GM23338 (cell line): Measurements from ENCODE around the gene CPXM1. TPM values are rescaled to one million over a fixed set of nuclear protein-coding genes. Genes with fewer than 3 reads are reported as not detected.

Experiments used
- ATAC-seq: fragments of 200-7000 bp; cut with Tn5 transposase; 3 replicates; pipeline ENCODE4 v1.9.1; 2020
- DNase-seq: peaks from one replicate; pipeline ENCODE4 v3.0.0-alpha.2; 2015; ENCODE audit warnings: low spot score
- H2AFZ ChIP-seq: fragments of 200-600 bp; sonication (generic); 2 replicates; pipeline ENCODE4 v1.8.0; 2016; ENCODE audit warnings: antibody characterized with exemption, mild to moderate bottlenecking, moderate library complexity
- H3F3A ChIP-seq: fragments of 200-600 bp; sonication (generic); replicated peaks from 2 replicates; pipeline ENCODE4 v1.8.0; 2017; ENCODE audit warnings: antibody characterized with exemption, mixed run types, low read depth
- H3K27ac ChIP-seq: fragments of 200-600 bp; sonication (generic); 2 replicates; pipeline ENCODE4 v1.6.1; 2016; ENCODE audit warnings: low read depth
- H3K27me3 ChIP-seq: fragments of 200-600 bp; sonication (generic); 2 replicates; pipeline ENCODE4 v1.8.0; 2016; ENCODE audit warnings: mild to moderate bottlenecking, mixed run types, moderate library complexity; ENCODE audit not compliant: insufficient read depth
- H3K36me3 ChIP-seq: fragments of 200-600 bp; sonication (generic); 2 replicates; pipeline ENCODE4 v1.8.0; 2016; ENCODE audit warnings: mild to moderate bottlenecking; ENCODE audit not compliant: insufficient read depth
- H3K4me1 ChIP-seq: fragments of 200-600 bp; sonication (generic); 2 replicates; pipeline ENCODE4 v1.8.0; 2016; ENCODE audit warnings: mild to moderate bottlenecking, moderate library complexity; ENCODE audit not compliant: insufficient read depth
- H3K4me2 ChIP-seq: fragments of 200-600 bp; sonication (generic); 2 replicates; pipeline ENCODE4 v1.7.1; 2017; ENCODE audit warnings: mixed run types
- H3K4me3 ChIP-seq: fragments of 200-600 bp; sonication (generic); 2 replicates; pipeline ENCODE4 v1.6.1; 2016; ENCODE audit warnings: mixed run types
- H3K79me2 ChIP-seq: fragments of 200-600 bp; sonication (generic); replicated peaks from 2 replicates; pipeline ENCODE4 v1.8.0; 2017; ENCODE audit warnings: mild to moderate bottlenecking; ENCODE audit not compliant: insufficient read depth
- H3K9me2 ChIP-seq: fragments of 200-600 bp; sonication (generic); 2 replicates; pipeline ENCODE4 v1.8.0; 2017; ENCODE audit not compliant: insufficient read depth
- H4K20me1 ChIP-seq: fragments of 200-600 bp; sonication (generic); replicated peaks from 2 replicates; pipeline ENCODE4 v1.8.0; 2017; ENCODE audit warnings: mild to moderate bottlenecking; ENCODE audit not compliant: insufficient read depth
- H3K27ac Mint-ChIP-seq: 2 replicates; pipeline ENCODE4 v1.8.0; 2020; ENCODE audit warnings: inconsistent platforms, mild to moderate bottlenecking, moderate library complexity, mixed read lengths
- H3K27me3 Mint-ChIP-seq: 3 replicates; pipeline ENCODE4 v1.8.0; 2022; ENCODE audit warnings: low read depth, mild to moderate bottlenecking, moderate library complexity, mixed read lengths, inconsistent platforms; ENCODE audit not compliant: insufficient read depth, poor library complexity
- H3K36me3 Mint-ChIP-seq: 3 replicates; pipeline ENCODE4 v1.8.0; 2021; ENCODE audit warnings: low read depth, mild to moderate bottlenecking, inconsistent platforms, moderate library complexity, mixed read lengths
- H3K4me1 Mint-ChIP-seq: 3 replicates; pipeline ENCODE4 v1.8.0; 2020; ENCODE audit warnings: mild to moderate bottlenecking, inconsistent platforms, mixed read lengths
- H3K4me3 Mint-ChIP-seq: 3 replicates; pipeline ENCODE4 v1.8.0; 2021; ENCODE audit warnings: moderate library complexity, mild to moderate bottlenecking, inconsistent platforms, mixed read lengths
- H3K9me3 Mint-ChIP-seq: 3 replicates; pipeline ENCODE4 v1.8.0; 2020; ENCODE audit warnings: moderate library complexity, mild to moderate bottlenecking, inconsistent platforms, mixed read lengths
- CREB1 ChIP-seq: fragments of 250-450 bp; sonication (Bioruptor Pico); IDR thresholded peaks from 2 replicates; pipeline ENCODE4 v1.5.0; 2020; ENCODE audit warnings: low read depth, mild to moderate bottlenecking, moderate library complexity
- EZH2 ChIP-seq: fragments of 200-600 bp; sonication (generic); IDR thresholded peaks from one replicate; pipeline ENCODE4 v1.8.0; 2017; ENCODE audit warnings: antibody characterized with exemption, mild to moderate bottlenecking, low read depth; ENCODE audit not compliant: unreplicated experiment
- EZH2phosphoT487 ChIP-seq: fragments of 200-600 bp; sonication (generic); IDR thresholded peaks from one replicate; pipeline ENCODE4 v1.8.1; 2018; ENCODE audit warnings: antibody characterized with exemption; ENCODE audit not compliant: unreplicated experiment
- JUNB ChIP-seq: IDR thresholded peaks from one replicate; pipeline ENCODE4 v1.6.1; 2016; ENCODE audit warnings: antibody characterized with exemption; ENCODE audit not compliant: unreplicated experiment
- NANOG ChIP-seq: IDR thresholded peaks from 2 replicates; pipeline ENCODE4 v1.6.1; 2016; ENCODE audit warnings: antibody characterized with exemption, borderline replicate concordance
- POLR2AphosphoS5 ChIP-seq: IDR thresholded peaks from 2 replicates; pipeline ENCODE4 v1.6.1; 2016; ENCODE audit warnings: antibody characterized with exemption, low read depth
- REST ChIP-seq: IDR thresholded peaks from one replicate; pipeline ENCODE4 v1.6.1; 2018; ENCODE audit warnings: antibody characterized with exemption; ENCODE audit not compliant: unreplicated experiment
- STAT1 ChIP-seq: IDR thresholded peaks from one replicate; pipeline ENCODE4 v1.6.1; 2016; ENCODE audit warnings: antibody characterized with exemption; ENCODE audit not compliant: unreplicated experiment
- ZNF114 ChIP-seq: fragments of 250-450 bp; sonication (Bioruptor Pico); IDR thresholded peaks from 2 replicates; pipeline ENCODE4 v1.5.0; 2020; ENCODE audit warnings: mild to moderate bottlenecking, moderate library complexity
- ZNF331 ChIP-seq: fragments of 250-450 bp; sonication (Bioruptor Pico); IDR thresholded peaks from 2 replicates; pipeline ENCODE4 v1.5.0; 2020; ENCODE audit warnings: low read depth, mild to moderate bottlenecking, moderate library complexity
- ZNF462 ChIP-seq: fragments of 250-450 bp; sonication (Bioruptor Pico); IDR thresholded peaks from 2 replicates; pipeline ENCODE4 v1.5.0; 2020; ENCODE audit warnings: mild to moderate bottlenecking, moderate library complexity
- polyA plus RNA-seq: library from polyadenylated mRNA; unstranded; fragments of >200 nt; fragmentation: Nextera tagmentation; extraction: Ambion mirVana; gene quantifications from 2 replicates; pipeline ENCODE4 v1.2.1, GENCODE V29; 2016
- total RNA-seq: library from RNA; depleted of rRNA; stranded (reverse); fragments of >200 nt; shearing (Covaris generic); gene quantifications from 2 replicates; pipeline ENCODE4 v1.2.3, GENCODE V29; 2014
- TF ChIP-seq, protein P1 (sequence below), 2 experiments: fragments of 200-600 bp in 1 of 2; sonication (generic) in 1 of 2; conservative IDR thresholded peaks; 2 replicates each; pipeline versions ENCODE4 v1.5.1 to v1.6.1; 2016 to 2017; ENCODE audit warnings: antibody characterized with exemption in 2 of 2, low read depth in 2 of 2, mild to moderate bottlenecking in 2 of 2, moderate library complexity in 1 of 2
- TF ChIP-seq, protein P2 (sequence below): IDR thresholded peaks from 2 replicates; pipeline ENCODE4 v1.6.1; 2016; ENCODE audit warnings: antibody characterized with exemption

Gene CPXM1
- total and polyA plus RNA-seq, 2 experiments from 2014 or later = 17.0 to 29.3 TPM

GRCh38 chr20:2747676-2748235 lies 52.7 kb downstream of the CPXM1 start:
- no peak for TF ChIP-seq ZNF462 (CRISPR knock-in tag)
- TF ChIP-seq, protein P1, sequence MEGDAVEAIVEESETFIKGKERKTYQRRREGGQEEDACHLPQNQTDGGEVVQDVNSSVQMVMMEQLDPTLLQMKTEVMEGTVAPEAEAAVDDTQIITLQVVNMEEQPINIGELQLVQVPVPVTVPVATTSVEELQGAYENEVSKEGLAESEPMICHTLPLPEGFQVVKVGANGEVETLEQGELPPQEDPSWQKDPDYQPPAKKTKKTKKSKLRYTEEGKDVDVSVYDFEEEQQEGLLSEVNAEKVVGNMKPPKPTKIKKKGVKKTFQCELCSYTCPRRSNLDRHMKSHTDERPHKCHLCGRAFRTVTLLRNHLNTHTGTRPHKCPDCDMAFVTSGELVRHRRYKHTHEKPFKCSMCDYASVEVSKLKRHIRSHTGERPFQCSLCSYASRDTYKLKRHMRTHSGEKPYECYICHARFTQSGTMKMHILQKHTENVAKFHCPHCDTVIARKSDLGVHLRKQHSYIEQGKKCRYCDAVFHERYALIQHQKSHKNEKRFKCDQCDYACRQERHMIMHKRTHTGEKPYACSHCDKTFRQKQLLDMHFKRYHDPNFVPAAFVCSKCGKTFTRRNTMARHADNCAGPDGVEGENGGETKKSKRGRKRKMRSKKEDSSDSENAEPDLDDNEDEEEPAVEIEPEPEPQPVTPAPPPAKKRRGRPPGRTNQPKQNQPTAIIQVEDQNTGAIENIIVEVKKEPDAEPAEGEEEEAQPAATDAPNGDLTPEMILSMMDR (conservative IDR thresholded peaks at IDR 0.05; ENCODE audit: low read depth in 2 of 2) = no peak
- no peak for TF ChIP-seq ZNF331
- TF ChIP-seq POLR2AphosphoS5 = no peak
- no peak for TF ChIP-seq NANOG
- TF ChIP-seq EZH2 = no peak
- no peak for TF ChIP-seq EZH2phosphoT487
- TF ChIP-seq JUNB = no peak
- TF ChIP-seq ZNF114 = no peak
- TF ChIP-seq REST = no peak
- TF ChIP-seq, protein P2, sequence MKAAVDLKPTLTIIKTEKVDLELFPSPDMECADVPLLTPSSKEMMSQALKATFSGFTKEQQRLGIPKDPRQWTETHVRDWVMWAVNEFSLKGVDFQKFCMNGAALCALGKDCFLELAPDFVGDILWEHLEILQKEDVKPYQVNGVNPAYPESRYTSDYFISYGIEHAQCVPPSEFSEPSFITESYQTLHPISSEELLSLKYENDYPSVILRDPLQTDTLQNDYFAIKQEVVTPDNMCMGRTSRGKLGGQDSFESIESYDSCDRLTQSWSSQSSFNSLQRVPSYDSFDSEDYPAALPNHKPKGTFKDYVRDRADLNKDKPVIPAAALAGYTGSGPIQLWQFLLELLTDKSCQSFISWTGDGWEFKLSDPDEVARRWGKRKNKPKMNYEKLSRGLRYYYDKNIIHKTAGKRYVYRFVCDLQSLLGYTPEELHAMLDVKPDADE = no peak
- no peak for TF ChIP-seq STAT1
- TF ChIP-seq CREB1 (CRISPR knock-in tag) = no peak
- no peaks in the 10 kb centered on the region for H3K36me3 Mint-ChIP-seq

More at GRCh38 chr20:2747676-2748235, 52.7 kb downstream of the CPXM1 start:
- H3K79me2 ChIP-seq = no peaks in the 10 kb centered on the region
- no peaks in the 10 kb centered on the region for H3K9me3 Mint-ChIP-seq
- no peaks in the 10 kb centered on the region; the same call in 1 of the 2 replicates for H3F3A ChIP-seq
- H3K4me1 Mint-ChIP-seq = peaks cover 30% of the 10 kb centered on the region
- H3K27me3 ChIP-seq = peaks cover 97% of the 10 kb centered on the region
- H3K4me3 ChIP-seq = peak overlapping the region; percentile 62
- DNase-seq (no peak), ATAC-seq (no peak)
- no peaks in the 10 kb centered on the region for H3K36me3 ChIP-seq
- H3K4me3 Mint-ChIP-seq = no peak overlapping the region; the same call in 2 of the 3 replicates
- no peak overlapping the region for H3K27ac Mint-ChIP-seq
- no peak overlapping the region for H3K27ac ChIP-seq
- H3K27me3 Mint-ChIP-seq = peaks cover 59% of the 10 kb centered on the region
- peak overlapping the region; percentile 84 for H3K4me2 ChIP-seq
- no peaks in the 10 kb centered on the region for H3K9me2 ChIP-seq
- peaks cover 29% of the 10 kb centered on the region for H3K4me1 ChIP-seq
- H4K20me1 ChIP-seq = peaks cover 4% of the 10 kb centered on the region; the same call in 1 of the 2 replicates
- no peak overlapping the region for H2AFZ ChIP-seq
